ENCODE data around the gene SF3B5. TPM values are rescaled to one million over a fixed set of nuclear protein-coding genes. Genes with fewer than 3 reads are reported as not detected.

Gene SF3B5
- total and polyA plus RNA-seq, 12 donors: 109 to 323 (median 174) TPM

DNA sequence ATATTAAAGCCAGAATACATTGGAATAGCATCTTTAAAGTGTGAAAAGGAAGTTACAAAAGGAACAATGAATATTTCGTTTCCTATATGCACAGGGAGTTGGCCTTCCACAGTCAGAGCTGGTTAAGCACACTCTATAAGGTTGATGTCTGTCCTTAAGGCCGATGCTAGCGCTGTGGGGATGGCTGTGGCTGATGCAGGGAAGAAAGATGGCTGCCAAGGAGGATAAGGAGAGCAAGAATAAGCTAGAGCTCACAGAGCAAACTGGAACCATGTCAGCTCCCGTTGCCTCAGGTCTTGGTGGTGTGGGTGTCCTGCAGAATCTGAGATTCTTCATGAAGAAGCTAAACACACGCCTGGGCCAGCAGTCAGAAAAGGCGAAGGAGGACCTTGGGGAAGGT lies 34.1 kb upstream of the SF3B5 start:
- 82 to 87% (median 84%) methylated on average over 6 of the region's 6 CpGs for WGBS, 4 donors
- H3K27ac ChIP-seq: no peak overlapping the region
- intact Hi-C loops (cut with DNase I): no loop called here
- H3K27me3 ChIP-seq: no peaks in the 10 kb centered on the region
- no peak for DNase-seq
- no peaks in the 10 kb centered on the region for H3K9me3 ChIP-seq (replicated peaks in 1 of 3)
- no peak overlapping the region for H3K4me3 ChIP-seq
- TF ChIP-seq, protein P1, sequence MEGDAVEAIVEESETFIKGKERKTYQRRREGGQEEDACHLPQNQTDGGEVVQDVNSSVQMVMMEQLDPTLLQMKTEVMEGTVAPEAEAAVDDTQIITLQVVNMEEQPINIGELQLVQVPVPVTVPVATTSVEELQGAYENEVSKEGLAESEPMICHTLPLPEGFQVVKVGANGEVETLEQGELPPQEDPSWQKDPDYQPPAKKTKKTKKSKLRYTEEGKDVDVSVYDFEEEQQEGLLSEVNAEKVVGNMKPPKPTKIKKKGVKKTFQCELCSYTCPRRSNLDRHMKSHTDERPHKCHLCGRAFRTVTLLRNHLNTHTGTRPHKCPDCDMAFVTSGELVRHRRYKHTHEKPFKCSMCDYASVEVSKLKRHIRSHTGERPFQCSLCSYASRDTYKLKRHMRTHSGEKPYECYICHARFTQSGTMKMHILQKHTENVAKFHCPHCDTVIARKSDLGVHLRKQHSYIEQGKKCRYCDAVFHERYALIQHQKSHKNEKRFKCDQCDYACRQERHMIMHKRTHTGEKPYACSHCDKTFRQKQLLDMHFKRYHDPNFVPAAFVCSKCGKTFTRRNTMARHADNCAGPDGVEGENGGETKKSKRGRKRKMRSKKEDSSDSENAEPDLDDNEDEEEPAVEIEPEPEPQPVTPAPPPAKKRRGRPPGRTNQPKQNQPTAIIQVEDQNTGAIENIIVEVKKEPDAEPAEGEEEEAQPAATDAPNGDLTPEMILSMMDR (IDR thresholded peaks at IDR 0.05): no peak
- TF ChIP-seq POLR2A (IDR thresholded peaks at IDR 0.05): no peak
- no peaks in the 10 kb centered on the region for H3K36me3 ChIP-seq (replicated peaks in 1 of 2)
- H3K4me1 ChIP-seq (replicated peaks in 1 of 2): no peaks in the 10 kb centered on the region

DNA sequence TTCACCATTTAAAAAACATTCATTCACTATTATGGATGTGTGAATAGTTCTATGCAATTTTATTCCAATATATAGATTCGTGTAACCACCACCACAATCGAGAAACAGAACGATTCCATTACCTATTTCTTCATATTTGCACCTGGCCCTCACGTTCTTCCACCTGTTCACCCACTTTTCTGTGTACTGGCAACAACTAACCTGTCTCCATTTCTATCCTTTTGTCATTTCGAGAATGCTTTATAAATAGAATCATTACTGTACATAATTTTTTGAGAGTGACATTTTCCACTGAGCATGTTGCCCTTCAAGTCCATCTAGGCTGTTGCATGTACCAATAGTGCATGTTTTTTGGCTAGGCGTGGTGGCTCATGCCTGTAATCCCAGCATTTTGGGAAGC lies 31.7 kb upstream of the SF3B5 start:
- Histone ChIP-seq H3K4me3 (no peak overlapping the region), H3K36me3 (replicated peaks in 1 of 2) (no peaks in the 10 kb centered on the region), H3K9me3 (replicated peaks in 1 of 3) (no peaks in the 10 kb centered on the region), H3K27ac (no peak overlapping the region), H3K4me1 (replicated peaks in 1 of 2) (no peaks in the 10 kb centered on the region), H3K27me3 (no peaks in the 10 kb centered on the region)
- intact Hi-C loops (cut with DNase I): no loop called here
- TF ChIP-seq, protein P1 (IDR thresholded peaks at IDR 0.05): no peak
- no peak for TF ChIP-seq POLR2A (IDR thresholded peaks at IDR 0.05)
- DNase-seq: no peak
- WGBS, 4 donors: 74 to 85% (median 81%) methylated on average over 6 of the region's 6 CpGs

DNA sequence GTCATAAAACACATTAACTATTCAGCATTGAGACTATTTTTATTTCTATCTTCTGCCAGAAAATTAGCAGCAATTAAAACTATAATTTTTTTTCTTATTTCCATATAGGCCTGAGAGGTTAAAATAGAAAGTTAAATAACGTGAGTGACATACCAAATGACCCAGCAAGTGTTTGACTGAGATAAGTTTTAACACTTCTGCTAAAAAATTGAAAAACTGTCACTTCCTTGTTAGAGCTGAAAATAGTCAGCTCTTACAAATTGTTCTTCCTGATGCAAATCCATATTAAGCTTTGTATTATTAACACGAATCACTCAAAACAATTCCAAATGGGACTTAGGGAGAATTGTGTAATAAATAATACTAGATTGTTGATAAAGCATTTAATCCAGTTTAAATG lies 28.5 kb upstream of the SF3B5 start:
- intact Hi-C loops (cut with DNase I): no loop called here
- no peak for TF ChIP-seq POLR2A (IDR thresholded peaks at IDR 0.05)
- TF ChIP-seq, protein P1 (IDR thresholded peaks at IDR 0.05): no peak
- Histone ChIP-seq H3K27ac (no peak overlapping the region), H3K9me3 (replicated peaks in 1 of 3) (no peaks in the 10 kb centered on the region), H3K4me1 (replicated peaks in 1 of 2) (no peaks in the 10 kb centered on the region), H3K27me3 (no peaks in the 10 kb centered on the region), H3K36me3 (replicated peaks in 1 of 2) (no peaks in the 10 kb centered on the region), H3K4me3 (no peak overlapping the region)
- WGBS, 4 donors: 57 to 69% (median 63%) methylated on average over 2 of the region's 2 CpGs
- DNase-seq: no peak

DNA sequence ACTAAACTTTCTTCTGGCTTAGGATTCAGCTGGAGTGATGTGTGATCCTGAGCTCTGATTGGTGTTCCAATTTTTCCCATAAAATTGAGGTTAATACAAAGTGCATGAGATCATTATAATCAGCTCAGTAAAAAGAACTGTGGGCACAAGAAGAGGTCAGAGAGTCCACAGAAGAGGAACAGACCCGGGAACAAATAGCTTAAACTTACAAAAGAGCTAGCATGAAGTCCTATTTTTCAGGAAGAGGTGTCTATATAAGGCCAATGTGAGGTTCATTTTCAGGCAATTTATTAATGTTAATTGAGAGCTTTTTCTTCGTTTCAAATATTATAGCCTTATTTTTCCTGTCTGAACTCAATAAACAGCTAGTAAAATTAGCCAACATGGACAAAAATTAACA lies 28.0 kb upstream of the SF3B5 start:
- WGBS, 4 donors: 51 to 65% (median 60%) methylated on average over 2 of the region's 2 CpGs
- intact Hi-C loops (cut with DNase I): no loop called here
- H3K4me1 ChIP-seq (replicated peaks in 1 of 2): no peaks in the 10 kb centered on the region
- H3K27me3 ChIP-seq: no peaks in the 10 kb centered on the region
- H3K9me3 ChIP-seq (replicated peaks in 1 of 3): no peaks in the 10 kb centered on the region
- DNase-seq: no peak
- TF ChIP-seq, protein P1 (IDR thresholded peaks at IDR 0.05): no peak
- no peak overlapping the region for H3K4me3 ChIP-seq
- H3K27ac ChIP-seq: no peak overlapping the region
- H3K36me3 ChIP-seq (replicated peaks in 1 of 2): no peaks in the 10 kb centered on the region
